RWPE1 (cell line): Measurements from ENCODE around the gene ATXN1.

Experiments
- CTCF ChIA-PET: fragments of 350-600 bp; sonication (Branson Sonifier 250); formaldehyde crosslinking; extraction: SDS; loops from one replicate; lab custom pipeline; 2021; lab: Yijun Ruan, JAX
- POLR2A ChIA-PET: fragments of 400-600 bp; formaldehyde crosslinking; extraction: SDS; loops from one replicate; lab custom pipeline; 2020; ENCODE audit warnings: antibody characterized with exemption; ENCODE audit not compliant: low non-redundant PET; lab: Yijun Ruan, JAX
- DNase-seq: peaks from one replicate; pipeline ENCODE4 v3.0.0; 2012; ENCODE audit warnings: low spot score
- H3K27ac ChIP-seq: fragments of 450-650 bp; 2 replicates; pipeline ENCODE4 v1.5.1; 2017
- TF ChIP-seq, protein P1 (sequence below): fragments of 450-650 bp; conservative IDR thresholded peaks from 2 replicates; pipeline ENCODE4 v1.5.1; 2017; ENCODE audit warnings: low read depth, mild to moderate bottlenecking

The ATXN1 gene

DNA sequence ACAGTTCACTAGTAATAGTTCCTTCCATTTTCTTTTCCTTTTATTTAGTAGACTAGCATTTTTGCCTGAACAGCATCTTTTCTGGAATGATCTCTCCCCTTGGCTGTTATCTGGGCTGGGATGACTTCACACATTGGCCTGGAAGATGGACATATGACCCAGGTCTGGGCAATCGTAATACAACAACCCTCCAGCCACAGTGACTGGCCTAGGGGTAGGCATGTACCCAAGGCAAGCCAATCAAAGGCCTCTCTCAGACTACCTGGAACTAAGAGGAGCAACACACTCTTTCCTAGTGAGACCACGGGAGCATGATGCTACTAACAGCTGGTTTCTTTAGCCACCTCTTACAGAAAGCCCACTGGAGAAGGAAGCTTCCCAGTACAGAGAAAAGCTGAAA is 270.6 kb downstream of the ATXN1 start:
- ChIA-PET CTCF (interaction anchor here (0.7 kb wide), 1 partner anchor 478 kb away, joined by 8 read pairs; no protein-coding TSS in a partner anchor), POLR2A (no interaction called here)
- DNase-seq, result no peak
- TF ChIP-seq, protein P1, sequence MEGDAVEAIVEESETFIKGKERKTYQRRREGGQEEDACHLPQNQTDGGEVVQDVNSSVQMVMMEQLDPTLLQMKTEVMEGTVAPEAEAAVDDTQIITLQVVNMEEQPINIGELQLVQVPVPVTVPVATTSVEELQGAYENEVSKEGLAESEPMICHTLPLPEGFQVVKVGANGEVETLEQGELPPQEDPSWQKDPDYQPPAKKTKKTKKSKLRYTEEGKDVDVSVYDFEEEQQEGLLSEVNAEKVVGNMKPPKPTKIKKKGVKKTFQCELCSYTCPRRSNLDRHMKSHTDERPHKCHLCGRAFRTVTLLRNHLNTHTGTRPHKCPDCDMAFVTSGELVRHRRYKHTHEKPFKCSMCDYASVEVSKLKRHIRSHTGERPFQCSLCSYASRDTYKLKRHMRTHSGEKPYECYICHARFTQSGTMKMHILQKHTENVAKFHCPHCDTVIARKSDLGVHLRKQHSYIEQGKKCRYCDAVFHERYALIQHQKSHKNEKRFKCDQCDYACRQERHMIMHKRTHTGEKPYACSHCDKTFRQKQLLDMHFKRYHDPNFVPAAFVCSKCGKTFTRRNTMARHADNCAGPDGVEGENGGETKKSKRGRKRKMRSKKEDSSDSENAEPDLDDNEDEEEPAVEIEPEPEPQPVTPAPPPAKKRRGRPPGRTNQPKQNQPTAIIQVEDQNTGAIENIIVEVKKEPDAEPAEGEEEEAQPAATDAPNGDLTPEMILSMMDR, result no peak
- H3K27ac ChIP-seq, result no peak overlapping the region

DNA sequence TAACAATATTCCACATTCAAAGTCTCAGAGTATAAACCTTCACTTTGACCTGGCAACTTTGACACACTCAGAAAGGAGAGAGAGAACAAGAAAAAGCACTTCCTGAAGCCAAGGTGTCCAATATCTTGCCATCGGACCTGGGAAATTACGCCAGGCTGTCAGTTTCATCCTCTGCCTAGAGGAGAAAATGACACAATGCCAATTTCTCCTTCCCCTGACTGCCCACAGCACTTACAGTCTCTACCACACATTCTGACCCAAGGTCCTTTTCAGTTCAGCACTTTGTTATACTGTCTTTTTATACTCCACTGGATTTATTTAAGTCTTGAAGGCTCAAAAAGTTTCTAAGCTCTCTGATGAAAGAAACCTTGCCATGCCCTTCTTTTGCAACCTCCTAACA is 272.4 kb downstream of the ATXN1 start:
- no peak overlapping the region for H3K27ac ChIP-seq
- TF ChIP-seq, protein P1, result no peak
- ChIA-PET CTCF (no interaction called here), POLR2A (no interaction called here)
- DNase-seq, result no peak

DNA sequence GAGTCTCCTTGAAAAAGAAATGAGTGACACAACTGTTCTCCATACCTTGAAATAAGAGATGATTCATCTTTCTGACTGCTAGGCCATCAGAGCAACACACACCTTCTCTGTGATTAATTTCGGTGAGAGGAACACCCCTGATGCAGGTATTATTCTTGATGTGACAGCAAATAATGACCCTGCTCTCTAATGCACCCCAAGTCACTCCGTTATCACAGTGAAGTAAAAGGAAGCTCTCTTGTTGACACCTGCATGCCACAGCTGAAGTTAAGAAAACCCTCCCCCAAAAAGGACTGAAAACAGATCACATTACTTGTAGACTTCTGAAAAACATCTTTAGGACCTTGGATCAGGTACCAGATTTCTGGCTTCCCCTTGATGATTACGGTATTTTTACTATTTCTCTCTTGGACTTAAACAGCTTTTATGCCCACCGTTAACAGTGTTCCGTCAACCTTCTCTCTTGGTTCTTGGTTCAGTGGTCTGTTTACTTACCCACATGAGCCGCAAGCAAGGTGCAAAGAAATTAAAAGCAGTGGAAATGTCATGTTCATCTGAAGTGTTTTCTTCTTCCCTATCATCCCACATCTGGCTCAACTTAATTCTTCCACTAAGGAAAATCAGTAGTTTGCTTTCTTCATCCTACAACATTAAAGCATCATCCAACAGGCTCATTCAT is 273.1 kb downstream of the ATXN1 start:
- TF ChIP-seq, protein P1, result no peak
- H3K27ac ChIP-seq, result no peak overlapping the region
- ChIA-PET CTCF (no interaction called here), POLR2A (no interaction called here)
- DNase-seq, result no peak

DNA sequence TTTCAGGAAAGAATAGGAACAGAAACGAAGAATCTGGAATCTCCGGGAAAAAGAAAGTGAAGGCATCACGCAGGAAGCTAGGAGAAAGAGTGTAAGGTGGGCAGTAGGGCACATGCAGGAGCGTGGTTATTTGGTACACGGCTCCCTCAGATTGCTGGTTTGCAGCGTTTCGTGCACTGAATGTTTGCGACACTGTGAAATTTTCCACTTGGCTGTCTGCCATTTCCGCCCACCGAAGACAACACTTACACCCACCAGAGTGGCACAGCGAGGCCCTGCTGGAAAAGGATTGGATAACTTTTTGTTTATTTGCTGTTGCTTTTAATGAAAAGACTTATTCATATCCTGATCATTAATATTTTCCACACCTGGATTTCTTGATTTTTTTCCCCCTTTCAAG is 274.6 kb downstream of the ATXN1 start:
- CTCF ChIA-PET, result no interaction called here
- TF ChIP-seq, protein P1, result no peak
- H3K27ac ChIP-seq, result no peak overlapping the region
- POLR2A ChIA-PET, result no interaction called here
- DNase-seq, result no peak

DNA sequence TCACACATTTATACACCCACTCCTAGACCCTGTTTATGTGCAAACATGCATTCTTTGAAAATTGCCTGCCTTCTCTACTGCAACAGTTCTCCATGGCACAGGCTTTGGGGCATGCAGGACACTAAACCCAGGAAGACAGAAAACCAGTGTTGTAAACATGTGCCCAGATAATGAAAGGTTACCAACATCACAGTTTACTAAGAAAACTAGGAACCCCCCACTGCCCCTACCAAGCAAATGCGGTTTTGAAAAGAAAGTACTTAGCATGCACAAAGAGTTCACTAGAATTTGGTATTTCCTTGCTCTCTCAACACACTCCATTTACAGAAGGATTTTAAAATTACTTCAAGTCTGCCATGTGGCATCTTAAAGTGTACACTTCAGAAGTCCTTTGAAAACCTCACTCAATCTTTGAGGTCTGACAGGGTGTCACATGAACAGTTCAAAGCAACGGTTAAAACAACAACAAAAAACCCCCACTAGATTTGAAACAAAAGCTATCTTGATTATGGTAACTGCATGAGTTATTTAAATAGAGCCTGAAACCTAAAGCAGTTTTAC is 277.9 kb downstream of the ATXN1 start:
- H3K27ac ChIP-seq, result no peak overlapping the region
- no peak for DNase-seq
- ChIA-PET POLR2A (no interaction called here), CTCF (no interaction called here)
- TF ChIP-seq, protein P1, result no peak

DNA sequence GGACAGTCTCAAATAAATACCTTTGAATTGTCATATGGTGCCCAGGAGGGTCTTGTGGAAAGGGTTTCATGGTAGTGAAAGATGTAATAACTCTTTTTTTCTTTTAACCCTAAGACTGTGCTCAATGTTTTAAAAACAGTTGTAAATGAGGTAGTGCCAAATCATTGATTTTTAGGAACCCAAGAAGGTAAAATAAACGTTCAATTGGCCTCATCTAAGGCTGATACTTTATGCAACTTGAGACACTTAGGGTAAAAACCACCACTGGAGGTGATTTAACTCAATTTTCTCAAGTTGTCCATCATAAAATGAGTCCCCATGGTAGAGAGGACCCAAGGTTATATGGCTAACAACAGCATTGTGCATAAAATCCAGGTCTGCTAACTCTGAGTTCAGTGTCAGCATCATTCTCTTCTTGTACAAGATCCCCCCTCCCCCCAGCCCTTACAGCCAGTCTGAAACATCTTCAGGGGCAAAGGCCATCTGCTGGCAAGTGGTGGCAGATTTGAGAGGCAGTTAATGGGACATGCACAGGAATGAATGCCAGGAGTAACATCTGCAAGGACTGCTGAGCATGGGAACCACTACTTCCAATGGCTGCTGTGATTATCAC is 278.5 kb downstream of the ATXN1 start:
- no peak for DNase-seq
- ChIA-PET CTCF (no interaction called here), POLR2A (no interaction called here)
- no peak overlapping the region for H3K27ac ChIP-seq
- TF ChIP-seq, protein P1, result no peak
